Activated CD4-positive, alpha-beta T cell treated with anti-CD3 and anti-CD28 coated beads, Interleukin-2, Interleukin-6, amounts not matched to agents 100 ng/mL and 50 ng/mL, durations not matched to agents 16 hours and 8 hours (primary cell): Measurements from ENCODE around the gene TRMT112.

Experiments
- DNase-seq: peaks from one replicate; pipeline ENCODE4 v3.0.0-alpha.2; 2020

TRMT112 gene

DNA sequence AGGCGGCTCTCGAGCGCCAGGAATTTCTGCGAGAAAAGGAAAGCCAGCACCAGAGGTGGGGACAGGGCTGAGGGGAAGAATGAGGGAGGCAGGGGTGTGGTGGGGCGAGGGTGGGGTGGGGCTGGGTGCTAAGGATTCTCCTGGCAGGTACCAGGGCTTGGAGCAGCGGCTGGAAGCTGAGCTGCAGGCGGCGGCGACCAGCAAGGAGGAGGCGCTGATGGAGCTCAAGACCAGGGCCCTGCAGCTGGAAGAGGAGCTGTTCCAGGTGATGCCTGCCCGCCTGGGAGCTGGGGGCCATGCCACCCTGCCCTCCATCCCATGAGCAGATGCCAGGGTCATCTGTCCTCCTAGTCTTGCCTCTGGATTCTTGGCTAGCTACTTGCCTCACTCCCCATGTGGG, 32.0 kb upstream of the TRMT112 start:
- DNase-seq, result no peak

DNA sequence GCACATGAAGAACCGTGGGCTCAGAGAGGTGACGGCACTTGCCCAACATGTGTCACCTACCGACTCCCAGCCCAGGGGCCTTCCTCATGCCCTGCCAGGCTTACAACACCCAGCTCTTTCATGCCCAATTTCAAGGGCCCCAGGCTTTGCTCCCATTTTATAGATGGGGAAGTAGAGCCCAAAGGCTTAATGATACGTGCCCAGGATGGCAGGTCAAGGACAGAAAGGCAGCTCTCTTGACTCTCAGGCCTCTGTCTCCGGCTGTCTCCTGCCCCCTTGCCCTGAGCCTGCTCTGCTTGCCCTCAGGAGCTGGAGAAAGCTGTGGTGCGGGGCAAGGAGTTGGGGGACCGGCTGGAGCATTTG, 31.6 kb upstream of the TRMT112 start:
- DNase-seq, result no peak

- no peak for DNase-seq
These were observed 31.1 kb upstream of the TRMT112 start for GRCh38 chr11:64348383-64349024.

DNA sequence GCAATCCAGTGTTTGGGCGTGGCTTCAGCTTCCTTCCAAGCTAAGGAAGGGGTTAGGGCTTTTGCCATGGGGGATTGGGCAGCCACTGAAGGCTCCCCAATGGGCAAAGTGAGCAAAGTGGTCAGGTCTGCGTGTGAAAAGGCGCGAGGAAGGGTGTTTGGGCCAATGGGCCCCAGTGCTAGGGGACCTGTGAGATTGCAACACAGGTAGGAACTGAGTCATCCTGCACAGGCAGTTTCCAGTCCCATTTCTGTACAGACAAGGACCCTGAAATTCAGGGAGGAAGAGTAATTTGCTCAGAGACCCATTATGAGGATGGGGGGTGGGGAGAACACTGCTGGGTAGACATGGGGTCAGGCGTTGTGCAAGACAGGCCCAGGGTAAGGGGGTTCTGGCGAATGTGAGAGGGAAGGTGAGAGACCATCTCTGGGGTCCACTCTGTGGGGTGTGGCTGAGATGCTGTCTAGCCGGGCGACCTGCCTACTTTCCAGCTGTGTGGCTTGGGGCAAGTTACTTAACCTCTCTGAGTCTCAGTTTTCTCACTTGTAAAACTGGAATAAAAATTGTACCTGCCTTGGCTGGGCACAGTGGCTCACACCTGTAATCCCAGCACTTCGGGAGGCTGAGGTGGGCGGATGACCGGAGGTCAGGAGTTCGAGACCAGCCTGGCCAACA, 30.0 kb upstream of the TRMT112 start:
- DNase-seq, result no peak

- DNase-seq, result no peak
These were observed 27.4 kb upstream of the TRMT112 start for GRCh38 chr11:64344787-64345186.

DNA sequence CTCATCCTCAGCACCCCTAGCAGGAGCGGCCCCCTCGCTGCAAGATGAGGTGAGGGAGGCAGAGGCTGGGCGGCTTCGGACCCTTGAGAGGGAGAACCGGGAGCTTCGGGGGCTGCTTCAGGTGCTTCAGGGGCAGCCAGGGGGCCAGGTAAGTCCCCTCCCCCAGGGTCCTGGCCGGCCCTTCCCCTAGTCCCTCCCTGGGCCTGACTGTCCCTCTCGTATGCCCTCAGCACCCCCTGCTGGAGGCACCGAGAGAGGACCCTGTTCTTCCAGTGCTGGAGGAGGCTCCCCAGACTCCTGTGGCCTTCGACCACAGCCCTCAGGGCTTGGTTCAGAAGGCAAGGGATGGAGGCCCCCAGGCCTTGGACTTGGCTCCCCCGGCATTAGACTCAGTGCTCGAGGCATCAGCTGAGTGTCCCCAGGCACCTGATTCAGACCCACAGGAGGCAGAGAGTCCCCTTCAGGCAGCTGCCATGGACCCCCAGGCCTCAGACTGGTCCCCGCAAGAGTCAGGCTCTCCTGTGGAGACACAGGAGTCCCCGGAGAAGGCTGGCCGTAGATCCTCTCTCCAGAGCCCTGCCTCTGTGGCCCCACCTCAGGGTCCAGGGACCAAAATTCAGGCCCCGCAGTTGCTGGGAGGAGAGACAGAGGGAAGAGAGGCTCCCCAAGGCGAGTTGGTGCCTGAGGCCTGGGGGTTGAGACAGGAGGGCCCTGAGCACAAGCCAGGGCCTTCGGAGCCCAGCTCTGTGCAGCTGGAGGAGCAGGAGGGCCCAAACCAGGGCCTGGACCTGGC, 26.6 kb upstream of the TRMT112 start:
- DNase-seq, result peak; percentile 37

GRCh38 chr11:64342869-64343745, 25.7 kb upstream of the TRMT112 start:
- DNase-seq, result no peak

GRCh38 chr11:64341851-64342791, 24.8 kb upstream of the TRMT112 start:
- DNase-seq, result peak; percentile 95

DNA sequence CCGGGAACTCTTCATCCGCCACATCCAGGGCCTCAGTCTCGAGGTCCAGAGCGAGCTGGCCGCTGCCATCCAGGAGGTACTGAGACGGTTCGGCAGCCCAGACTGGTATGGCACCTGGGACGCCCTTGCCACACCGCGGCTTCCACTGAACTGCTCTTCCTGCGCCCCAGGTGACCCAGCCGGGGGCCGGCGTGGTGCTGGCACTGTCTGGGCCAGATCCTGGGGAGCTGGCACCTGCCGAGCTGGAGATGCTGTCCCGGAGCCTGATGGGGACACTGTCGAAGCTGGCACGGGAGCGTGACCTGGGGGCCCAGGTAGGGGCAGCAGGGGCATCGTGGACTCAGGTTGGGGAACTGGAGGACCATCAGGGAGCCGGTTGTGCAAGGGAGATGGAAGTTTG, 24.1 kb upstream of the TRMT112 start:
- DNase-seq, result no peak

GRCh38 chr11:64340671-64341335, 23.4 kb upstream of the TRMT112 start:
- peak; percentile 88 for DNase-seq

- DNase-seq, result peak; percentile 92
These were observed 22.5 kb upstream of the TRMT112 start, which contains the start of gene CCDC88B for GRCh38 chr11:64339754-64340408. Gene CCDC88B, plus strand, starts transcription at chr11:64340204. Its CDS starts 63 bp downstream, at chr11:64340267.

DNA sequence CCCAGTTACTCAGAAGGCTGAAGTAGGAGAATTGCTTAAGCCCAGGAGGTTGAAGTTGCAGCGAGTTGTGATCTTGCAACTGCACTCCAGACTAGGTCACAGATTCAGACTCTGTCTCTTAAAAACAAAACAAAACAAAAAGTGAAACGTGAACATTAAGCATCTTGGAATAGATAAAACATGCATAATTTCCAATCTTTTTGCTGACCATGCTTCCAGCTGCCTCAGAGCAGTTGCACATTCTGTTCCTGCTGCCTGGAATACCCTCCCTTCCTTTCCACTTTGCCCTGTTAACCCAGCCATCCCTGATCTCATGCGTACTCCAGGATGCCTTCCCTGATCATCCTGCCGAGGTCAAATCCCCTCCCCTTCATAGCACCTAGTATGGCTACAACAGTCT, 21.9 kb upstream of the TRMT112 start:
- no peak for DNase-seq

DNA sequence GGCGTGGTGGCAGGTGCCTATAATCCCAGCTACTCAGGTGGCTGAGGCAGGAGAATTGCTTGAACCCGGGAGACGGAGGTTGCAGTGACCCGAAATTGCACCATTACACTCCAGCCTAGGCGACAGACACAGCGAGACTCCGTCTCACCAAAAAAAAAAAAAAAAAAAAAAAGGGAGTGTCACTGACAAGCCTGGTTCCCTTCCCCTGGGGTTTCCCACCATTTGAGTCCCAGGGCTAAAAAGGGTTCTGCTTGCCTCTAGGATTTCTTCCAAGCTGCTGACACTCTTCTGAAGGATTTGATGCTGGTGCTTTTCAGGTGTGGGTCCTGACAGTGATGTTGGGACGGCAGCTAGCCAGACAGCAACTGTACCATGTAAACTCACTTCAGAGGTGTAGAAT, 21.4 kb upstream of the TRMT112 start:
- no peak for DNase-seq

GRCh38 chr11:64337538-64338249, 20.3 kb upstream of the TRMT112 start:
- no peak for DNase-seq

- DNase-seq, result peak; percentile 73
These were observed 17.7 kb upstream of the TRMT112 start for GRCh38 chr11:64334764-64335735.

DNA sequence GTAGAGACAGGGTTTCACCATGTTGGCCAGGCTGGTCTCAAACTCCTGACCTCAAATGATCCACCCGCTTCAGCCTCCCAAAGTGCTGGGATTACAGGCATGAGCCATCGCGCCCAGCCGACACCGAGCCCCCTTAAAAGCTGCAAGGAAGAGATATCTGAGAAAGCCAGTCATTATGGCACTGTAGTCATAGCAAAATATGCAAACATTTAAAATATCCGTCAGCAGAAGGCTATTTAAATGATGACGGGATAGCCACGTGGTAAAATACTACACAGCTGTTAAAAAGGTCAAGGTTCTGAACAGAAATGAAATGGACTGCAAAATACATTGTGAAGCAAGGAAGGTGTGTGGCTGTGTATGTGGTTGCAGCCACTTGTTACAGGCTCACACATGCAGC, 16.2 kb upstream of the TRMT112 start:
- no peak for DNase-seq

- DNase-seq, result peak; percentile 93
These were observed 14.4 kb upstream of the TRMT112 start for GRCh38 chr11:64331569-64332371.

- DNase-seq, result no peak
These were observed 13.5 kb upstream of the TRMT112 start for GRCh38 chr11:64330888-64331287.
